Kidney capillary endothelial cell (primary cell): Measurements from ENCODE around the gene TMEM40.
"Not testable (repeated sequence)": the region's sequence is repeated elsewhere in the genome, so short reads cannot be mapped to it uniquely, and the experiment has no call there.

Experiments
- DNase-seq: peaks from one replicate; pipeline ENCODE4 v3.0.0-alpha.2; 2018; ENCODE audit warnings: low spot score

Gene TMEM40

DNA sequence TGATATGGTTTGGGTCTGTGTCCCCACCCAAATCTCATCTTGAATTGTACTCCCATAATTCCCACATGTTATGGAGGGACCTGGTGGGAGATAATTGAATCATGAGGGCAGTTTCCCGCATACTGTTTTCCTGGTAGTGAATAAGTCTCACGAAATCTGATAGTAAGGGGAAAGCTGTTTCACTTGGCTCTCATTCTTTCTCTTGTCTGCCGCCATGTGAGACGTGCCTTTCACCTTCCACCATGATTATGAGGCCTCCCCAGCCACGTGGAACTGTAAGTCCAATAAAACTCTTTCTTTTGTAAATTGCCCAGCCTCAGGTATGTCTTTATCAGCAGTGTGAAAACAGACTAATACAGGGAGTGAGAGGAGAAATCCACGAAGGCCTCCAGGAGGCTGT is 16.9 kb upstream of the TMEM40 start:
- DNase-seq = not testable (repeated sequence)

DNA sequence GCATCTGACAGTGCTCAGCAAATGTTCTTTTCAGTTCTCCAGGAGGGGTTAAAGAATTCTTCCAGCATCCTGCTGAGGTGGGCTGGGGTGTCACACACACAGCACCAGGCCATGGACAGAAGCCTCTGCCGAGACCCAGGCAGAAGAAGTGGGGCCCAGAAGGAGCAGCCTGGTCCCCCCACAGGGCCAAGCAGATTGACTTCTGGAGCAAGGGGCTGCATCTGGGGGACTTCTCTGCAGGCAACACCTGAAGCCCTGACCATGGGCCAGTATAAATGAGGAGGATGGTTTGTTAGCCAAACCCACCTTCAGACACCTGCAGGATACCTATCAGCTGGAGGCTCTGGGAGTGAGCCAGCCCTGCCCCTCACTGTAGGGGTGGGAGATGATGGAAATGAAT is 16.2 kb upstream of the TMEM40 start:
- DNase-seq = no peak

DNA sequence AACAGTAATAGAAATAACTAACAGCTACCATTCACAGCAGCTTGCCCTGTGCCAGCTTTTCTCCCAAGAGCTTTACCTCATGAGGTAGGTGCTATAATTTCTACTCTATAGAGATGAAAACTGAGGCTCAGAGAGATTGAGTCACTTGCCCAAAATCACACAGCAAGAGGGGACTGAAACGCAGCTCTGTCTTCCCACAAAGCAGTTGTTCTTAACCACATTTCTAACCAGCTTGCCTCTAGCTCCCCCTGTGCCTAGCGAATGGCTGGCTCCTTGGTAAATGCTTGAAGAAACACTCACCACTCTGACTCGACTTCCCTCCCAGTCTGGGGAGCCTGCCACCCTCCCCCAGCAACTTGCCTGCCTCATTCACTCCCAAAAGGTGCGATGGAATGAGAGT is 15.6 kb upstream of the TMEM40 start:
- DNase-seq = no peak

DNA sequence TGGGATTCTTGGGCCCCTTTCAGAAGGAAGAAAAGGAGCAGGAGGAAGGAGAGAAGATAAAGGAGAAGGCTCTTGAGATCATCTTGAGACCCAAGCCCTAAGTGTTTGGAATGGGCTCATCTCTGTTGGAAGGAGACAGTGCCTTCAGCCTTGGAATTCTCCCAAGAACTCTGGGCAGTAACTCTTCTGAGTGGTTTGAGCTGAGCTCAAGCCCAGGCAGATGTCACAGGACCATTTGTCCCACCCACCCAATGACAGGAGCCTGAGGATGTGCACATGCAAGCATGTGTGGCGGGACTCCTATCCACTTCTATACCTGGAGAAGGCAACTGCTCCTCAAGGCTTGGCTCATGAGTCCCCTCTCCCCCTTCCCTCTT is 14.6 kb upstream of the TMEM40 start:
- no peak for DNase-seq

DNA sequence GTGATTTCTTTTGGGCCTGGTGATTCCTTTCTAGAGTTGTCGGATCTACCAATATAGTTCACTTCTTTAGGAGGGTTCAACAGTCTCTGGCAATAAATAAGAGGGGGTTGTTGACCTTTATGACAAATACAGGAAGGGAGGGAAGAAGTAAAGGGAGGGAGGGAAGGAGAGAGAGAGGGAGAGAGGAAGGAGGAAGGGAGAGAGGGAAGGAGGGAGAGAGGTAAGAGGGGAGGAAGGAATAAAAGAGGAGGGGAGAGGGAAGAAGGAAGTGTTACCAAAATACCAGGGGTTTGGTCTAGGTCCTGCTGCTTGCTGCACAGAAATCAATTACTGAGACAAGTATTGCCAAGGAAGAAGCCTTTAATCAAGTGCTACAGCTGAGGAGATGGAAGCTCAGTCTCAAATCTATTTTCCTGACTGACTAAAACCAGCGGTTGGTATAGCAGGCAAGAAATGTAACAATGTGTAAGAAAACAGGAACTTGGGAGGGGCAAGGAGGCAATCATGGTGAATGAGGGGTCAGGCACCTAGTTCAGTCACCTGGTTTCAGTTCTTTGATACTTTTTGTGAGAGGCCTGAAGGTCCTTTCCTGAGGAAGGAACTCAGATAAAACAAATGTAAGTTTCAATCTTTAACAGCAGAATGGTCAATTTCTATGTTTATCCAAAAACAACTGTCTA is 14.1 kb upstream of the TMEM40 start:
- DNase-seq = no peak

DNA sequence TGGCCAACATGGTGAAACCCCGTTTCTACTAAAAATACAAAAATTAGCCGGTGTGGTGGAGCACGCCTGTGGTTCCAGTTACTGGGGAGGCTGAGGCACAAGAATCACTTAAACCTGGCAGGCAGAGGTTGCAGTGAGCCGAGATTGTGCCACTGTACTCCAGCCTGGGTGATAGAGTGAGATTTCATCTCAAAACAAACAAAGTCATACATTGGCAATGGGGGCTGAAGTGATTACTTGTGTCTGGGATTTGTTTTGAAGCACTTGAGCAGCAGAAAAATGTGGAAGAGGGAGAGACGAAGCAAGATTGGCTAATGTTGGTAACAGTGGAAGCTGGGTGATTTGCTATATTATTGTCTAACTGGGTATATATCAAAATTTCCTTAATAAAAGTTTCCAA is 13.4 kb upstream of the TMEM40 start:
- DNase-seq = no peak

DNA sequence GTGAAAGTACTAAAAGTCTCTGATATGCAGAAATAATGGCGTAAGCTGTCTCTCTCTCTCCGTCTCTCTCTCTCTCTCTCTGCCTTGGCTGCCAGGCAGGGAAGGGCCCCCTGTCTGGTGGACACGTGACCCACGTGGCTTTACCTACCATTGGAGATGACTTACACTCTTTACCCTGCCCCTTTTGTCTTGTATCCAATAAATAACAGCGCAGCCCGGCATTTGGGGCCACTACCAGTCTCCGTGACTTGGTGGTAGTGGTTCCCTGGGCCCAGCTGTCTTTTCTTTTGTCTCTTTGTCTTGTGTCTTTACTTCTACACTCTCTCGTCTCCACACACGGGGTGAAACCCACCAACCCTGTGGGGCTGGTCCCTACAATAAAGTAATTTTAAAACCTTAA is 12.2 kb upstream of the TMEM40 start:
- DNase-seq = no peak

DNA sequence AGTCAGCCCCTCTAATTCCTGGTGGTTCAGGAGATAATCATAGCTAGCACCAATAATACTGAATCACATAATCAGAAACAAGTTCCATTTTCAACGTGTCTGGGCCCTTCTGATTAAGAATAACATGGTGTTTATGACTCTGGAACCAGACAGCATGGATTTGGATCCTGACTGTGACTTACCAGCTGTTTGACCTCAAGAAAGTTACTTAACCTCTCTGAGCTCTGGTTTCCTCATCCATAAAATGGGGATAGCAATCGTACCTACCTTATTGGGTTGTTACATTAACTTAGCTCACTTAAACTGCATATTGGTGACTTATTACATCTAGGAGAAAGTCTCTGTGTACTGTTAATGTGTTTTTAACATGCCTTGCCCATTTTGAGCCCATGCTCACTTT is 10.7 kb upstream of the TMEM40 start:
- DNase-seq = no peak

DNA sequence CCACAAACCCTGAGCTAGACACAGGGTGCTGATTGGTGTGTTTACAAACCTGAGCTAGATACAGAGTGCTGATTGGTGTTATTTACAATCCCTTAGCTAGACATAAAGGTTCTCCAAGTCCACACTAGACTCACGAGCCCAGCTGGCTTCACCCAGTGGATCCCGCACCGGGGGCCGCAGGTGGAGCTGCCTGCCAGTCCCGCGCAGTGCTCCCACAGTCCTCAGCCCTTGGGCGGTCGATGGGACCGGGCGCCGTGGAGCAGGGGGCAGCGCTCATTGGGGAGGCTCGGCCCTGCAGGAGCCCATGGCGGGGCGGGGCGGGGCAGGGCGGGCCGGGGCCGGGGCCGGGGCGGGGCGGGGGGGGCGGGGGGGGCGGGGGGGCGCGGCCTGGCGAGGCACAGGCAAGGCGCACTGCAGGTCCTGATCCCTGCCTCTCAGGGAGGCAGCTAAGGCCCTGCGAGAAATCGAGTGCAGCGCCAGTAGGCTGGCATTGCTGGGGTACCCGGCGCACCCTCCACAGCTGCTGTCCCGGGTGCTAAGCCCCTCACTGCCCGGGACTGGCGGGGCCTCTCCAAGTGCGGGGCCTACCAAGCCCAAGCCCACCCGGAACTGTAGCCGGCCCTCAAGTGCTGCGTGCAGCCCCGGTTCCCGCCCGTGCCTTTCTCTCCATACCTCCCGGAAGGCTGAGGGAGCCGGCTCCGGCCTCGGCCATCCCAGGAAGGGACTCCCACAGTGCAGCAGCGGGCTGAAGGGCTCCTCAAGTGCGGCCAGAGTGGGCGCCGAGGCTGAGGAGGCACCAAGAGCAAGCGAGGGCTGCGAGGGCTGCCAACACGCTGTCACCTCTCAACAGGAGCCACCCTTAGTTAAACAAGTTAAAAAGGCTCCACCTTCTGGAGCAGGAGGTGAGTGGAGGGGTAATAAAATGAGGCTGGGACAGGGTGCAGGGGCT is 9.8 kb upstream of the TMEM40 start:
- no peak for DNase-seq

DNA sequence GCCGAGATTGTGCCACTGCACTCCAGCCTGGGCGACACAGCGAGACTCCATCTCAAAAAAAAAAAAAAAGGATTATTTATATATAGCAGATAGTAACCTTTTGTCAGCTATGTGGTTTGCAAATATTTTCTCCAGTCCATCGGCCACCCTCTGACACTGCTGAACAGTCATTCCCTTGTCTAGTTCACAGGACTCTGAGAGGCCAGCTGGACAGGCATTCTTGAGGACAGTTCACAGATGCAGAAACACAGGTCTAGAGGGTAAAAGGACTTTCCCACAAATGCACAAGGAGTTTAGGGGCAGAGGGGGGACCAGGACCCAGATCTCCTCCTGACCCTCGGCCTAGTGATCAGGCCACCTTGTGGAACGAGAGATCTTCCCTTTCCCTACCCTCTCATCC is 7.5 kb upstream of the TMEM40 start:
- no peak for DNase-seq

DNA sequence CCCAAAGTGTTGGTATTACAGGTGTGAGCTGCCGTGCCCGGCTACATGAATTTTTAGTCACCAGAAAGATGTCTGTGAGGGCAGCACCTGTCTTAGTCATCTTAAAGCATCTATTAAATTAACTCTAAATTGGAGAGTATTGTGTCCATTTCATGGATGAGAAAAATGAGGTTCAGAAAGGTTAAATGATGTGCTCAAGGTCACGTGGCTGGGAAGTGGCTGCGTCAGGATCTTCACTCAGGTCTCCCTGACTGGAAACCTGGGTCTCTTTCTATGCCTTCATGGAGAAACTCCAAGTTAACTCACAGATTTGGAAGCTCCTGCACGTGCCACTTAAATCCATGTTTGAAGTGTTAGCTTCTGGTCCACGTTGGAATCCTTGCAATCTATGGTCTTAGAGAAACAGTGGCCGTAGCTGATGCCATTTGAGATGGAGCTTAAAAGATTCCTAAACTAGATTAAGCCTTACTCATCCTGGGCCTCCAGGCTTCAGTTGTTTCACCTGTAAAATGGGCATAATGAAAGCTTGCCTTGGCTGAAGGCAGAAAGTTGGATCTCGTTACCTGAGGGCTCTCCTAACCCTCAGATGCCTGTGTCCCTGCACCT is 5.2 kb upstream of the TMEM40 start:
- no peak for DNase-seq

DNA sequence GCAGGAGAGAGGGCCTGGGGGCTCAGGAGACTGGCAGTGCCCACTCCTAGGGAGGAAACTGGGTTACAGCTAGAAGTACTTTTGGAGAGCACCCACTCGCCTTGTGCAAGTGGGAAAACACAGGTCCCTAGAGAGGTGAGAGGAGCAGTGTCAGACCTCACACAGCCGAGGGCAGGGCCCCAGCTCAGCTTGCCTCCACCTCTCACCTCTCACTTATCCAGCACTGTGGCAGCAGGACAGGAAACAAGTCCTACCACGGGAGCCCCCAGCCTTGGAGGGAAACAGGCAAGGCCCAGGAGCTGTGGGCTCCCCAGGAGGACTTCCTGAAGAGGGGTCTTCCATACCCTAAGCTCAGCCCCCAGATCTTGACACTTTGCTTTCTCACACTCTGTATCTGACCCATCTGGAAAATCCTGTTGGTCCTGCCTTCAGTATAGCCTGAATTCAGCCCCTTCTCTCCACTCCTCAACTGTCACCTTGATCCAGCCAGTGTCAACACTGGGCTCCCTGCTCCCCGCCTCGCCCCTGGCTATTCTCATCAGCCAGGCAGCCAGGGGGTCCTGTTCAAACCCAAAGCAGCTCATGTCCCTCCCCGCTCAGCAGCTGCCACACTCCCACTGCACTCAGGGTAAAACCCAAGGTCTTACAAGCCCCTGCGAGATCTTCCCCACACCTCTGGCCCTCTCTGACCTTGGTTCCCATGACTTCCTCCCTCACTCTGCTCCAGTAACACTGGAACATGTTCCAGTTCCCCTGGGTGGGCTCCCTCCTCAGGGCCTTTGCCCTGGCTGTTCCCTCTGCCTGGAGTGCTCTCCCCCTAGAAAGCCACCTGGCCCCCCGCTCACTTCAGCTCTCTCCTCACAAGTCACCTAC is 870 bp upstream of the TMEM40 start:
- no peak for DNase-seq

DNA sequence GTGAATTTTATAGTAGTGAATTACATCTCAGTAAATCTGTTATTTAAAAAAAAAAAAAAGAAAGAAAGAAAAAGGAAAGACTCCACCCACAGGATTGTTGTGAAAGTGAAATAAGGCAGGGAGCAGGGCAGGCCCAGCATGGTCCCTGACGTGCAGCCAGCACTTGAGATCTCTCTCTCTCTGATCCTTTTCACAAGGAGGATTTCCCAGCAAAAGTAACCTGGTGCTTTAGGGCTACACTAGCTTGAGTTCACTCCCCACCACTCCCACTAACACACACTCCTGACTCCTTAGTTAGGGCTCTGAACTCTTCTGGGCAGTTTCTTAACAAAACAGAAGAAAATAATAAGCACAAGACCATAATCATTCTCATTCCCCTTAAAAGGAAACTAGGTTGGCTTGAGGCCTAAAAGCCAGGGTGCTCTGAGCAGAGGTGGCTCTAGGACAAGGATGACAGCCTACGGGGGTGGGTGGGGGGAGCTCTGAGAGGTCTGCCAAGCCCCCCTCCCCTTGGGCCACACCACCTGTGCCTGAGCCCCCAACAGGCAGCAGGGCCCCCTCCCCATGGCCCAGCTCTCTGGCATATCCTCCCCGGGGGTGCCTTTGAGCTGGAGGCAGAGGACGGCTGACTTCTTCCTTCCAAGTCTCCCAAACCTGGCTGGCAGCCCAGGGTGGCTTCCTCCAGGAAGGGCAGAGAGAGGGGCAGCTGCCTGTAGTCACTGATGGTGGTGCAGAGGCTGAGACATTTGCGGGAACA is 856 bp downstream of the TMEM40 start:
- DNase-seq = no peak

DNA sequence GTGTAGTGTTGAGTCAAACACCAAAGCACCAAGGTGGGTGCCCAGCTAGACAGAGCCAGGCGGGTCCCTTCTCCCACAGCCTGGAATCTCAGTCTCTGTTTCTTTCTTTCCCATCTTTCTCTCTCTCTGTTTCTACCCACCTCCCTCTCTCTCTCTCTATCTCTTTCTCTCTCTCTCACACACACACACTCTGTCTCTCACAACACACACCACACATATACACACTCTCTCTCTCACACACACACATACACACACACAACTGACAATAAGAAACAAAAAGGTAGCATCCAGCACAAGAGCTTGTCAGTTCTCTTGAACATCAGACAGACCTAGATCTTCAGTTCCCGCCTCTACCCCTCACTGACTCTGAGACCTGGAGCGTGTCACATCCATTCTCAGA is 2.4 kb downstream of the TMEM40 start:
- DNase-seq = no peak

DNA sequence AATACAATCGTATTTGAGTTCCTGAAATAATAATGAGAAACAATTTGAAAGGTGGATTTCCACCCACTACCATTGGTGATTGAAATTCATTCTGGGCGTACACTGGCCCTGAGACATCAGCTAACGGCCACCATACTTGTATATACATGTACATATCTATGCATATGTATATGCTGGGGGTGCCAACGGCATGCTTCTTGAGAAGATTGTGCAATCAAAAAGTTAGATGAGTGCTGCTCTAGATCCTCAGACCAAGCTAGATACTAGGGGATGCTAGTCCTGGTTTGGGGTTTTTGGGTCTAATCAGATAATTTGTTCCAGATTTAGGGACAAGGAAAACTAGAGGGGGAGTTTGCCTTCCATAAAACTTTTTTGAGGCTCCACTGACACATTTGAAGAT is 2.9 kb downstream of the TMEM40 start:
- DNase-seq = no peak

DNA sequence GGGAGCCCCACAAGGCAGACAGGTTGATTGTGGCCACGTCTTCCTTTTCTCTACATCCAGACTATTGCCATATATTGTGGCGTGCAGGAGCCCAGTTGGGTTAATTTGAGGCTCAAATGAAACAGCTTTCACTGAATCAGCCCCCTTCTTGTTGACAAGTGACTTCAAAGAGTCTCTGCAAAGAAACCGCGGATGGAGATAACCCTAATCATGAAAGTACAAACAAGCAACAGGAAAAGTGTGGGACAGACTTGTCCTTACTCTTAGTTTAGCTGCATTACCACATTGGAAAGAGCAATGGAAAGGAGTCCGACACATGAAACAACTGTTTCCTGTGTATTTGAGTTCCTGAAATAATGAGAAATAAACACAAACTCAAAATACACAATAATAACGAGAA is 3.3 kb downstream of the TMEM40 start:
- DNase-seq = no peak

DNA sequence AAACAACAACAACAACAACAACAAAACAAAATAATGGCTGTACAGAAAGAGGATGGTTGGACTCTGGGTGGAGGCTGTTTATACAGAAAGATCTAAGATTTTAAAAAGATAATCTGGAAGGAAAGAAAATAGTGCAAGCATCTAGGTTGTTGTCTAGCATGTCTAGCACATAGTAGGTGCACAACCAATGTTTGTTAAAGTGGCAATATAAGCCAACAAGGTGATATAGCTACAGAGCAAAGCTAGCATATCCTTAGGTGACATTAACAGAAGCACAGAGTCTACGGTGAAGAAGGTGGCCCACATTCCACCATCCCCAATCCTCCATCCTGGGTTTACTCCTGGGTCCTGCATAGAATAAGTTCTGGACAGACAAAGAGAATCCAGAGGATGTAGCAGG is 4.7 kb downstream of the TMEM40 start:
- DNase-seq = no peak

DNA sequence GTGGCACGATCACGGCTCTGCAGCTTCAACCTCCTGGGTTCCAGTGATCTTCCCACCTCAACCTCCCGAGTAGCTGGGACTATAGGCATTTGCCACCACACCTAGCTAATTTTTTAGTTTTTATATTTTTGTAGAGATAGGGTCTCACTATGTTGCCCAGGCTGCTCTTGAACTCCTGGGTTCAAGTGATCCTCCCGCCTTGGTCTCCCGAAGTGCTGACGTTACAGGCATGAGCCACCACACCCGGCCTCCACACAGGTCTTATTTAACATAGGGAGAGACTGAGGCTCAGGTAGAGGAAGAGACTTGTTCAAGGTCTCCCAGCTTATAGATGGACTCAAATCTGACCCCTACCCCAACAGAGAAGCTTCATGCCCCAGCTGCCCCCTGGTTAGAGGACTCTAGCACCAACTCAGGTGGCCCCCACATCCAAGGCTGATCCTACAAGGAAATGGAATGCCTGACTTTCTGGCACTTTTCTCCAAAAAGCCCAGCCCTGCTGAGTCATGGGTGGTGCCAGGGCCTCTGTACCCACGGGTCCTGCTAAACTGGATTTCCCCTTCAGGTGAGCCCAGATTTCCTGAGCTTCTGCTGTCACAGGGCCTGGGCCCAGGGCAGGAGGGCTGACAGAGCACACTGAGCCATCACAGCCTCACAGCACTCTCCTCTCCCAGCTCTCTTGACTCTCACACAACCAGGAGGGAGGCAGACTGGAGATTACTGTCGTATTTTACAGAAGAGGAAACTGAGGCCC is 5.6 kb downstream of the TMEM40 start:
- DNase-seq = no peak

DNA sequence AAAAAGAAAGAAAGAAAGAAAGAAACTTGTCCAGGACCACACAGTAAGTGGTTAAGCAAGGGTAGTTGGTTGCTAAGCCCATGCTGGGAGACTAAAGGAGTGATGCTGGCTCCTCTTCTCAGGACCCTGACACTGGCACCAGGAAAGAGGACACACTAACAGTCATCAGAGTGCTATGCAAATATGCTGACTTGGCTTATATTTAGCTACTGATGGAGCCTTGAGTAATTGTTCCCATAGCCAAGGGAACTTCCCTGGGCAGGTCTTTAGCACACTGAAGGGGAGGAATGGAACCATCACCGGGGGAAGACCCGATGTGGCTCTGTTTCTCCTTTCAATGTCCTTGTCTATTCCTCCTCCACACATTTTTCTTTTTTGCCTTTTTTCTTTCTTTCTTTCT is 6.2 kb downstream of the TMEM40 start:
- no peak for DNase-seq

DNA sequence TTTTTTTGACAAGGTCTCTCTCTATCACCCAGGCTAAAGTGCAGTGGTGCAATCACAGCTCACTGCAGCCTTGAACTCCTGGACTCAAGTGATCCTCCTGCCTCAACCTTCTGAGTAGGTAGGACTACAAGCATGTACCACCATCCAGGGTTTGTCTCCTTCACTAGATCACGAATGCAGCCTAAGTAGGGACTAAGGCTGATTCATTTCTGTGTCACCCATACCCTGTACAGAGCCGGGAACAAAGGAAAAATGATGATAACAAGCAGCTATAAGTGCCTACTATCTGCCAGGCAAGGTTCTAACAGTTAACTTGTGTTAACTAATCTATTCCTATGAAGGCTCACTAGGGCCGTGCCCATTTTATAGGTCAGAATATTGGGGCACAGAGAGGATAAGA is 7.0 kb downstream of the TMEM40 start:
- no peak for DNase-seq

DNA sequence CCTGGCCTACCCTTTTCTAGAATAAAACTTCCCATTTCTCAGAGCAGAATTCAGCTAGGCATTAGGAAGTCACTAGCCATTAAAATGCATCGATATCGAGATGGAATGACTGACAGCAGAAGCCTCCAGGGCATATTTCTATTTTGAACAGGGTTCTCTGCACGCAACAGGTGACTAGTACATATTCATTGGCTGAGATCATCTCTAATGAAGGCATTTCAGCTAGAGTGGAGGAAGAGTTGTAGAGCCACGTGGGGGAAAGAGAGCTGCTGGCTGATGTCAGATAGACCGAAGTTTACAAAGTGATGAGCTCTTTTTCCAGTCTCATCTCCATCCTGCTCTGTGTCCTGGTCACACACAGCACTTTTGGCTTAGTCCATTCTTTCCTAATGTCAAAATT is 7.5 kb downstream of the TMEM40 start:
- no peak for DNase-seq
